Testis (tissue), 2 donors: Measurements from ENCODE around the gene ABTB2.

Source experiments
- CTCF ChIP-seq, 3 experiments: fragments of 450-650 bp in 2 of 3; fragments of 200-600 bp in 1 of 3; sonication (generic) in 1 of 3; IDR thresholded peaks; one replicate each; pipeline ENCODE4 v1.5.1; 2016 to 2019; ENCODE audit warnings: antibody characterized with exemption in 3 of 3, mild to moderate bottlenecking in 2 of 3, moderate library complexity in 1 of 3
- POLR2A ChIP-seq: fragments of 450-650 bp; IDR thresholded peaks from one replicate; pipeline ENCODE4 v1.6.1; 2017; ENCODE audit warnings: antibody characterized with exemption, mild to moderate bottlenecking, moderate library complexity

GRCh38 chr11:34305193-34305592, 52.6 kb downstream of the ABTB2 start:
- no peak for TF ChIP-seq POLR2A
- TF ChIP-seq CTCF (IDR thresholded peaks at IDR 0.05), result no peak
